ENCODE data around the gene UGT1A10. TPM values are rescaled to one million over a fixed set of nuclear protein-coding genes. Genes with fewer than 3 reads are reported as not detected.

The UGT1A10 gene
- total and polyA plus RNA-seq, 2 donors (not counting 3 experiments of a cell fraction or from before 2014, with no cell fraction given), result not detected

DNA sequence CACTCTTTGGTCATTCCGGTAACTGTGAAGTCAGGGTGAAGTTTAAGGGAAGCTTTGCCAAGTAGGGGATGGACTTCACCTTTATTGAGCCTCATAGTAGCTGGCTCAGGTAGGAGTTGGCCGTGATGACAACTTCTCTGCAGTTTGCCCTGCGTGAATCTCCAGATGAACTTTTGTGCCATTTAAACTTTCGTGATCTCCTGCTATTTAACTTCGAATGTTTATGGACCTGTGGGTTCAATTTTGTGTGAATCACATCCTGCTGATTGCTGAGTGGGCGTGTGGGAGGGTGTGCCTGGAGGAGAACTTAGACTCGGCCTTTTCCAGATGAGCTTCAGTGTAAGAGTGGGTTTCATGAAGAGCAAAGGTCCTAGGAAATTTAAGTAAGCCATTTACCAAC lies 128.0 kb downstream of the UGT1A10 start:
- no peak overlapping the region for H3K9ac ChIP-seq (replicated peaks; ENCODE audit: extremely low read depth, insufficient read depth, low read length)
- CTCF ChIA-PET, result interaction anchor here (1.6 kb wide), 1 partner anchor 25 kb away, joined by 3 read pairs; no protein-coding TSS in a partner anchor
- no TSS peak for BruUV-seq (replicated peaks)
- FAIRE-seq (no peak), DNase-seq (ENCODE audit: low read depth, low spot score) (no peak)
- H3K79me2 ChIP-seq (ENCODE audit: control insufficient read depth, insufficient read depth, low read length), result no peaks in the 10 kb centered on the region
- H3K4me2 ChIP-seq (ENCODE audit: insufficient read depth, low read length), result no peak overlapping the region
- H2AFZ ChIP-seq (ENCODE audit: low read depth, low read length), result no peak overlapping the region
- H3K27me3 ChIP-seq (ENCODE audit: control insufficient read depth in 2 of 2, insufficient read depth in 2 of 2, low read length in 2 of 2), result peaks cover 1 to 6% of the 10 kb centered on the region in 2 experiments
- POLR2A ChIA-PET, result no interaction called here
- no peaks in the 10 kb centered on the region for H3K9me1 ChIP-seq (replicated peaks; ENCODE audit: control insufficient read depth, extremely low read depth, insufficient read depth, low read length)
- no peak overlapping the region for H3K4me3 ChIP-seq (replicated peaks in 1 of 3; ENCODE audit: insufficient read depth in 1 of 3, low read depth in 1 of 3, low read length in 3 of 3)
- H3K36me3 ChIP-seq (ENCODE audit: control insufficient read depth in 2 of 2, extremely low read depth in 1 of 2, insufficient read depth in 2 of 2, low read length in 2 of 2), result no peaks in the 10 kb centered on the region
- no peaks in the 10 kb centered on the region for H3K4me1 ChIP-seq (ENCODE audit: control insufficient read depth, extremely low read depth, insufficient read depth, low read length)
- no peaks in the 10 kb centered on the region for H3K9me3 ChIP-seq (replicated peaks; ENCODE audit: control insufficient read depth, insufficient read depth, low read length)
- dilution Hi-C loops (cut with MboI; ENCODE audit: extremely low pct_ligation_motif_present, low sequenced_read_pairs), result no loop called here
- H3K27ac ChIP-seq (ENCODE audit: insufficient read depth, low read depth, low read length), result no peak overlapping the region
- intact Hi-C loops (cut with micrococcal nuclease), result no loop called here
- no peaks in the 10 kb centered on the region for H4K20me1 ChIP-seq (replicated peaks; ENCODE audit: control insufficient read depth, extremely low read depth, insufficient read depth, low read length)
- TF ChIP-seq FOS (IDR thresholded peaks at IDR 0.05; ENCODE audit: borderline replicate concordance, insufficient read depth, low read length) (no peak), MYC (IDR thresholded peaks at IDR 0.05; ENCODE audit: low read depth, low read length) (no peak), JUN (IDR thresholded peaks at IDR 0.05; ENCODE audit: borderline replicate concordance, insufficient read depth, insufficient read length, low read depth) (no peak), POLR2A (IDR thresholded peaks at IDR 0.05; ENCODE audit: low read depth, low read length) (no peak), POLR2AphosphoS5 (IDR thresholded peaks at IDR 0.05; ENCODE audit: insufficient read depth, low read depth, low read length) (no peak), EZH2 (IDR thresholded peaks at IDR 0.05; ENCODE audit: borderline replicate concordance, low read depth, low read length, severe bottlenecking) (no peak), GATA2 (IDR thresholded peaks at IDR 0.05; ENCODE audit: insufficient read depth, insufficient read length, low read depth, low read length) (no peak)
- TF ChIP-seq, protein P1, sequence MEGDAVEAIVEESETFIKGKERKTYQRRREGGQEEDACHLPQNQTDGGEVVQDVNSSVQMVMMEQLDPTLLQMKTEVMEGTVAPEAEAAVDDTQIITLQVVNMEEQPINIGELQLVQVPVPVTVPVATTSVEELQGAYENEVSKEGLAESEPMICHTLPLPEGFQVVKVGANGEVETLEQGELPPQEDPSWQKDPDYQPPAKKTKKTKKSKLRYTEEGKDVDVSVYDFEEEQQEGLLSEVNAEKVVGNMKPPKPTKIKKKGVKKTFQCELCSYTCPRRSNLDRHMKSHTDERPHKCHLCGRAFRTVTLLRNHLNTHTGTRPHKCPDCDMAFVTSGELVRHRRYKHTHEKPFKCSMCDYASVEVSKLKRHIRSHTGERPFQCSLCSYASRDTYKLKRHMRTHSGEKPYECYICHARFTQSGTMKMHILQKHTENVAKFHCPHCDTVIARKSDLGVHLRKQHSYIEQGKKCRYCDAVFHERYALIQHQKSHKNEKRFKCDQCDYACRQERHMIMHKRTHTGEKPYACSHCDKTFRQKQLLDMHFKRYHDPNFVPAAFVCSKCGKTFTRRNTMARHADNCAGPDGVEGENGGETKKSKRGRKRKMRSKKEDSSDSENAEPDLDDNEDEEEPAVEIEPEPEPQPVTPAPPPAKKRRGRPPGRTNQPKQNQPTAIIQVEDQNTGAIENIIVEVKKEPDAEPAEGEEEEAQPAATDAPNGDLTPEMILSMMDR (IDR thresholded peaks at IDR 0.05; ENCODE audit: extremely low read depth in 1 of 2, insufficient read depth in 1 of 2, low read depth in 1 of 2, low read length in 2 of 2), result no peak
- TF ChIP-seq, protein P2, sequence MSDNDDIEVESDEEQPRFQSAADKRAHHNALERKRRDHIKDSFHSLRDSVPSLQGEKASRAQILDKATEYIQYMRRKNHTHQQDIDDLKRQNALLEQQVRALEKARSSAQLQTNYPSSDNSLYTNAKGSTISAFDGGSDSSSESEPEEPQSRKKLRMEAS (IDR thresholded peaks at IDR 0.05; ENCODE audit: insufficient read depth, insufficient read length), result no peak
